Keratinocyte (primary cell): ENCODE data around the gene MYO1H.

Source experiments
- CTCF ChIP-seq, 3 experiments: IDR thresholded peaks in 1 of 3; conservative IDR thresholded peaks in 1 of 3; optimal IDR thresholded peaks in 1 of 3; 2 replicates in 2 of 3; 3 replicates in 1 of 3; pipeline versions ENCODE3 to v1.5.1; 2011; ENCODE audit warnings: low read length in 3 of 3, mild to moderate bottlenecking in 3 of 3, moderate library complexity in 2 of 3, control low read depth in 1 of 3, inconsistent platforms in 1 of 3; ENCODE audit not compliant: insufficient read depth in 2 of 3; ENCODE audit errors: extremely low read depth in 1 of 3
- EZH2 ChIP-seq: IDR thresholded peaks from one replicate; pipeline ENCODE4 v1.6.1; 2012; ENCODE audit warnings: inconsistent platforms, mild to moderate bottlenecking, low read length, moderate library complexity

GRCh38 chr12:109477963-109478315 is 130.2 kb downstream of the MYO1H start:
- TF ChIP-seq EZH2 (no peak), CTCF (optimal IDR thresholded peaks at IDR 0.05 in 1 of 3, IDR thresholded peaks at IDR 0.05 in 1 of 3, conservative IDR thresholded peaks at IDR 0.05 in 1 of 3; ENCODE audit: extremely low read depth in 1 of 3, insufficient read depth in 2 of 3, low read length in 3 of 3) (no peak)
